A673 (cell line): ENCODE data around the gene ZC3H7B. TPM values are rescaled to one million over a fixed set of nuclear protein-coding genes. Genes with fewer than 3 reads are reported as not detected.

Source experiments
- BruUV-seq: library from RNA; stranded (reverse); fragments of 400-500 nt; replicated peaks from 2 replicates; lab custom pipeline; 2021; lab: Mats Ljungman, UMichigan
- CTCF ChIA-PET: fragments of 300-600 bp; sonication (Branson Sonifier 250); formaldehyde crosslinking; loops from one replicate; lab custom pipeline; 2022; ENCODE audit warnings: antibody characterized with exemption; lab: Charles Lee
- POLR2A ChIA-PET: fragments of 300-600 bp; sonication (Branson Sonifier 250); formaldehyde crosslinking; loops from one replicate; lab custom pipeline; 2022; ENCODE audit warnings: antibody characterized with exemption; ENCODE audit not compliant: low non-redundant PET; lab: Charles Lee
- DNase-seq: peaks from one replicate; pipeline ENCODE4 v3.0.0-alpha.2; 2015; ENCODE audit warnings: low spot score
- H3K27ac ChIP-seq: fragments of 200-600 bp; sonication (generic); 2 replicates; pipeline ENCODE4 v1.5.1; 2016; ENCODE audit warnings: mixed run types, low read depth, mild to moderate bottlenecking, mixed read lengths, antibody characterized with exemption, low read length; ENCODE audit not compliant: poor library complexity, severe bottlenecking
- H3K27me3 ChIP-seq: fragments of 200-600 bp; sonication (generic); replicated peaks from 2 replicates; pipeline ENCODE4 v1.6.1; 2017; ENCODE audit warnings: mixed run types, low read depth, mild to moderate bottlenecking, mixed read lengths, antibody characterized with exemption, low read length; ENCODE audit not compliant: insufficient read depth, poor library complexity
- H3K36me3 ChIP-seq: fragments of 200-600 bp; sonication (generic); 2 replicates; pipeline ENCODE4 v1.6.1; 2016; ENCODE audit warnings: mixed run types, mild to moderate bottlenecking, mixed read lengths, antibody characterized with exemption, low read length; ENCODE audit not compliant: insufficient read depth, poor library complexity, severe bottlenecking
- H3K4me1 ChIP-seq: fragments of 200-600 bp; sonication (generic); 2 replicates; pipeline ENCODE4 v1.6.1; 2017; ENCODE audit warnings: mixed run types, mild to moderate bottlenecking, mixed read lengths, antibody characterized with exemption, low read length; ENCODE audit not compliant: insufficient read depth, poor library complexity, severe bottlenecking
- H3K4me3 ChIP-seq: fragments of 200-600 bp; sonication (generic); 2 replicates; pipeline ENCODE4 v1.5.1; 2016; ENCODE audit warnings: low read depth, mixed run types, mild to moderate bottlenecking, mixed read lengths, low read length; ENCODE audit not compliant: poor library complexity, severe bottlenecking
- H3K9me3 ChIP-seq: fragments of 200-600 bp; sonication (generic); 2 replicates; pipeline ENCODE4 v1.6.1; 2016; ENCODE audit warnings: mixed run types, low read depth, mild to moderate bottlenecking, mixed read lengths, antibody characterized with exemption, low read length; ENCODE audit not compliant: poor library complexity, severe bottlenecking
- EZH2 ChIP-seq: fragments of 200-600 bp; sonication (generic); IDR thresholded peaks from 2 replicates; pipeline ENCODE4 v1.6.1; 2017; ENCODE audit warnings: borderline replicate concordance, low read depth, mild to moderate bottlenecking, mixed read lengths, antibody characterized with exemption, low read length; ENCODE audit not compliant: poor library complexity, severe bottlenecking
- intact Hi-C: fragments of 100-400 bp; cut with micrococcal nuclease; formaldehyde crosslinking; loops from one replicate; pipeline ENCODE4 v1.10.0; 2022; ENCODE audit not compliant: unreplicated experiment
- total RNA-seq: library from RNA; stranded (reverse); gene quantifications from 2 replicates; pipeline ENCODE4 v1.2.3, GENCODE V29; 2021
- TF ChIP-seq, protein P1 (sequence below): fragments of 300-800, 200-600 bp; sonication (generic); conservative IDR thresholded peaks from 2 replicates; pipeline ENCODE4 v1.5.1; 2017; ENCODE audit warnings: low read depth, mild to moderate bottlenecking, antibody characterized with exemption, low read length, moderate library complexity, mixed read lengths

ZC3H7B gene
- total RNA-seq, 1 experiment from 2014 or later = 90.4 TPM

DNA sequence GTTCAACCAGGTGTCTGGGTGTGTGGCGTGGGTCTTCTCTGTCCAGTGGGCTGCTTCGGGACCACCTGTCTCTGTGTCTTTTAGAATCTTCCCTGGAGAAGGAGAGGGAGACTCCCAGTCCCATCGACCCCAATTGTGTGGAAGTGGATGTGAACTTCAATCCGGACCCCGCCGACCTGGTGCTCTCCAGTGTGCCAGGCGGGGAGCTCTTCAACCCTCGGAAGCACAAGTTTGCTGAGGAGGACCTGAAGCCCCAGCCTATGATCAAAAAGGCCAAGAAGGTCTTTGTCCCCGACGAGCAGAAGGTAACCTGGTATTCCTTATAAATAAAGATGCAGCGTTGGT is 92.7 kb downstream of the ZC3H7B start:
- DNase-seq = no peak
- H3K4me3 ChIP-seq = no peak overlapping the region
- H3K36me3 ChIP-seq = peaks cover 29% of the 10 kb centered on the region
- CTCF ChIA-PET = no interaction called here
- H3K4me1 ChIP-seq = peaks cover 20% of the 10 kb centered on the region
- peak overlapping the region; percentile 88 for H3K27ac ChIP-seq
- POLR2A ChIA-PET = no interaction called here
- H3K9me3 ChIP-seq = no peaks in the 10 kb centered on the region
- H3K27me3 ChIP-seq = no peaks in the 10 kb centered on the region
- TF ChIP-seq, protein P1, sequence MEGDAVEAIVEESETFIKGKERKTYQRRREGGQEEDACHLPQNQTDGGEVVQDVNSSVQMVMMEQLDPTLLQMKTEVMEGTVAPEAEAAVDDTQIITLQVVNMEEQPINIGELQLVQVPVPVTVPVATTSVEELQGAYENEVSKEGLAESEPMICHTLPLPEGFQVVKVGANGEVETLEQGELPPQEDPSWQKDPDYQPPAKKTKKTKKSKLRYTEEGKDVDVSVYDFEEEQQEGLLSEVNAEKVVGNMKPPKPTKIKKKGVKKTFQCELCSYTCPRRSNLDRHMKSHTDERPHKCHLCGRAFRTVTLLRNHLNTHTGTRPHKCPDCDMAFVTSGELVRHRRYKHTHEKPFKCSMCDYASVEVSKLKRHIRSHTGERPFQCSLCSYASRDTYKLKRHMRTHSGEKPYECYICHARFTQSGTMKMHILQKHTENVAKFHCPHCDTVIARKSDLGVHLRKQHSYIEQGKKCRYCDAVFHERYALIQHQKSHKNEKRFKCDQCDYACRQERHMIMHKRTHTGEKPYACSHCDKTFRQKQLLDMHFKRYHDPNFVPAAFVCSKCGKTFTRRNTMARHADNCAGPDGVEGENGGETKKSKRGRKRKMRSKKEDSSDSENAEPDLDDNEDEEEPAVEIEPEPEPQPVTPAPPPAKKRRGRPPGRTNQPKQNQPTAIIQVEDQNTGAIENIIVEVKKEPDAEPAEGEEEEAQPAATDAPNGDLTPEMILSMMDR = no peak
- TF ChIP-seq EZH2 = no peak
- BruUV-seq = no TSS peak
- intact Hi-C loops = no loop called here

DNA sequence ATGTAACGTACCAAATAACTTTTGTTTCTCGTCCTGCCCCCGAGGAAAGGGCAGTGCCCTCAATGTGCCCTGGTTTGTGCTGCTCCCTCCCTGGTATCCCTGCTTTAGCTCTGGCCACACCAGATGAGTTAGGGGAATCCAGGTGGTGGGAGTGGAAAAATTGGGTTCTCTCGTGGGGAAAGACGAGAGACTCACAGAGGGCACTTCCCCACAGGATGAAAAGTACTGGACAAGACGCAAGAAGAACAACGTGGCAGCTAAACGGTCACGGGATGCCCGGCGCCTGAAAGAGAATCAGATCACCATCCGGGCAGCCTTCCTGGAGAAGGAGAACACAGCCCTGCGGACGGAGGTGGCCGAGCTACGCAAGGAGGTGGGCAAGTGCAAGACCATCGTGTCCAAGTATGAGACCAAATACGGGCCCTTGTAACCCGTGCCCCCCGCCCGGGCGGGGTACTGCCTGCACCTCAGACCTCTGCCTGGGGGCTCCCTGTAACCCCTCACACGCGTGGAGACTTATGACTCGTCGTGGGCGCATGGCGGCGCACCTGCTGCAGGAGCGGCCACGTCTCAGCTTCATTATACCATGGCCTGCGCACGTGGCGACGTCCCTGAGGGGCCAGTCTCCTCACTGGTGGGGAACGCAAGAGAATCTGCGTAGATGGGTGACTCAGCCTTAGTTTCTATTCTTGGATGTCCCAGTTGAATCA is 94.4 kb downstream of the ZC3H7B start:
- no peak overlapping the region for H3K4me3 ChIP-seq
- intact Hi-C loops = no loop called here
- CTCF ChIA-PET = no interaction called here
- TF ChIP-seq, protein P1 = no peak
- TF ChIP-seq EZH2 = no peak
- H3K27me3 ChIP-seq = no peaks in the 10 kb centered on the region
- POLR2A ChIA-PET = no interaction called here
- no peak for DNase-seq
- peaks cover 20% of the 10 kb centered on the region for H3K4me1 ChIP-seq
- H3K36me3 ChIP-seq = peaks cover 26% of the 10 kb centered on the region
- no peaks in the 10 kb centered on the region for H3K9me3 ChIP-seq
- no TSS peak for BruUV-seq
- no peak overlapping the region for H3K27ac ChIP-seq

DNA sequence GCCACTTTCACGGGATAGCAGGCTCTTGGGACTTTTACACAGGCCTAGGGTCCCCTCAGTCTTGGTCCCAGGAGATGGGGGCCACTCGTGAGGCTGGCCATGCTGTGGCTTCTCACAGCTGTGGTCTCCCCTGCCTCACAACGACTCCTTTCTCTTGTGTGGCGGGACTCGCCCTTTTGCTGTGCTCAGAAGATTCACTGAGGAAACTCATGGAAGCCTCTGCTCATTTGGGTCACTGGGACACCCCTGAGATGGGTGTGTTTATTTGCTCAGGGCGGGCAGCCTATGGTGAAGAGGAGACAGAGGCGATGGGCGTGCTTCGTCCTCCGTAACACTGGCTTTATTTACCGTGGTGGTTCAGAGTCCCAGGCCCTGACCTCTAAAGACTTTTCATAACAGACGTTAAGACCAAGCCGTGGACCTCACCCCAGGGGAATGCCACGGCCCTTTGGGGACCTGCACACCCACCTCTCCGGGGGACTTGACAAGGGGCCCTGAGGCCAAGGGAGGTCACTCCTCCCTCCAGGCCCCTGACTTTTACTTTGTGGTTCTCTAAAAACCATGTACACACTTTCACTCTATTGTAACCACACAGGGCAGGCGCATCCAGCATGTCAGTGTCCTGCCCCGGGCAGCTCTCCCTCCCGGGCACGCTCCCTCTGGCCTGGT is 96.0 kb downstream of the ZC3H7B start:
- ChIA-PET POLR2A (no interaction called here), CTCF (no interaction called here)
- Histone ChIP-seq H3K27me3 (no peaks in the 10 kb centered on the region), H3K9me3 (no peaks in the 10 kb centered on the region), H3K4me3 (no peak overlapping the region), H3K4me1 (peaks cover 27% of the 10 kb centered on the region), H3K27ac (peak overlapping the region; percentile 10), H3K36me3 (peaks cover 26% of the 10 kb centered on the region)
- BruUV-seq = no TSS peak
- TF ChIP-seq, protein P1 = no peak
- no peak for TF ChIP-seq EZH2
- no peak for DNase-seq
- intact Hi-C loops = no loop called here
